ENCODE measurements around the gene DLGAP1. TPM values are rescaled to one million over a fixed set of nuclear protein-coding genes. Genes with fewer than 3 reads are reported as not detected.

DLGAP1 gene
- total RNA-seq, 1 experiment from 2014 or later: 0.14 TPM

DNA sequence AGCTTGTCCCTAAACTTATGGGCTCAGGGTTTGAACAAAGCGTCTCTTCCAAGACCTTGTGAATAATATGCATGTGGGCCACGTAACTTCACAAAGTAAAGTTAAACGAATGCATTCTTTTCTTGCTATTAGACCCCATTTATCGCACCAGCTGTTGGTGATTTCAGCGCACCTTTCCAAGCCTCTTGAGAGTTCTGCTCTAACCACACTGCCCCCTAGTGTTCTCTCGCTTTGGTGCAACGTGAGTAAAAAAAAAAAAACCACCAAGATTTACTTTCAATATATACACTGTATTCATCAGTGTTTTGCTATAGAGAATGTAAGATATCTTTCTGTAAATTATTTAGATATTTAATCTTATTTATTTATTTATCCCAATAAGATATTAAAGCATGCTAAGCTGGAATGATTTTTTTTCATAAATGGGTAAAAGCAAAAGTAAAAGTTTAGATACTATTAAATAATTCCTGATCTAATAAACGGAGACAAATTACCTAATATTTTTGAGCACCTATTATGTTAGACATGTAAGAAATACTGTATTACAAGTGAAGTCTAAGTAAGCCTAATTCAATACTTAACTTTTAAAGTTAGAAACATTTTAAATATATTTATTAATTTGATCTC is 459.5 kb downstream of the DLGAP1 start:
- peak; percentile 62 for DNase-seq (ENCODE audit: low read depth)
- in situ Hi-C loops (cut with HindIII; ENCODE audit: low pct_unique_long_range_greater_than_20kb, low sequenced_read_pairs): no loop called here

DNA sequence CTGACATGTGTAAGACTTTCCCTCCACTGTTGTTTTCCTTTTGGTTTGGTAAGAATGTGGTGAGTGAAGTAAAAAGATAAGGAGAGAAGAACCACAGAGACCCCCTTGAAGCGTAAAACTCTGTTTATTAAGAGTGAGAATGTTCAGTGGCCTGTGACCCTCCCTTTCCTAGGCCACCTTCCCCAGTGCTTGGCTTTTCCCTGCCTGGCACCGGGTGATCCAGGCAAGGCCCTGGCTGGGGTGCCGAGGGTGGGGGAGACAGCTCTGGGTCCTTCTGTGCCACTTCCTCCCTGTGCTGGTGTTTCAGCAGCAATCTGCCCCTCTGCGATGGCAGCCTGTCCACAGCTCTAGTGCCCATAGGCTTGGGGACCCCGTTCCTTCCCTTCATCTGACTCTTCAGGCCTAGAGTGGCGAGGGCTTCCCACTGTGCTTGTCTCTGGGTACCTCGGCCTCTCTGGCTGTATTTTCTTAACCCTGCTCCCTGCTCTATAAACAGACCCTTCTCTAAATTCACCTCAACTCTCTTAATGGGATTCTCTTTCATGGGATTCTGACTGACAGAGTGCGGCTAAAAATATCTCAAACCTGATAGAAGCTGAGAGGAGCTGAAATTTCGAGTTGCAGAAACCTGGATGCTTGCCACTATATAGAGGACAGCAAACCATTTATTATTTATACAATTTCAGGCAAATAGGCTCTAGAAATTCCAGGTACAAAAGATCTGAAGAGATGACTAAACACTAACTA is 461.0 kb downstream of the DLGAP1 start:
- no peak for DNase-seq (ENCODE audit: low read depth)
- in situ Hi-C loops (cut with HindIII; ENCODE audit: low pct_unique_long_range_greater_than_20kb, low sequenced_read_pairs): no loop called here

DNA sequence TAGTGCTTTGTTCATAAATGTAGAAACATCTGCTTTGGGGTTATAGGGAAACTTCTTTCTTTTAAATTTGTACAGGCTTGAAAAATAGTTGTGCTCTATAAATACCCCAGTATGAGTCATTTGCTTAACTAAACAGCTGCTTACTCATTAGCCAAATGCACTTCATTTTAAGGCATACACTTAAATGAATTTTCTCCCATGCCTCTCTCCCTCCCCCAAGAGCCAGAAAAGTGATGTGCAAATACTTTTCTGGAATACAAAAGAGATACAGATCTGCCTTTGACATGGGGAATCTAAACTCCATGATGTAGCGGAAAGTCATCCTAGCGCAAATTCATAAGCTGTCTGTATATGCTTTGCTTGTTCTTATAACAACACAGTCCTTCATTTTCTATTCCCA is 469.4 kb downstream of the DLGAP1 start:
- no peak for DNase-seq (ENCODE audit: low read depth)
- in situ Hi-C loops (cut with HindIII; ENCODE audit: low pct_unique_long_range_greater_than_20kb, low sequenced_read_pairs): no loop called here

DNA sequence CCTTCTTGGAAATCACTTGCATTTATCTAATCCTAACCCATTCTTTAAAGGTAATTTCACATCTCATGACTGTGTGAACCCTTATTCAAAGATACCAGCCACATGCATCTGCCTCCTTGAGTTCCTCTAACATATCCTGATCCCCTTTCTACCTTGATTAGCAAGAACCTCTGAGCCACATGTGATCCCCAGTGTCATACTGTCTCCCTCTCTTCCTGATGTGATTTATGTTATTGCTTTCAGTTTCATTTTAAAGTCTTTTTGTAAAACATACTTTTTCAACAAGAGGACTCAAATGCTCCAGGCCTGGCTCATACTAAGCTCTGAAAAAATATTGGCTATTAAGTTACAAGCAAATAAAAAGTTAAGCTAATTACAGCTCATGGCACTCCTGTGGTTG is 470.1 kb downstream of the DLGAP1 start:
- in situ Hi-C loops (cut with HindIII; ENCODE audit: low pct_unique_long_range_greater_than_20kb, low sequenced_read_pairs): no loop called here
- no peak for DNase-seq (ENCODE audit: low read depth)

DNA sequence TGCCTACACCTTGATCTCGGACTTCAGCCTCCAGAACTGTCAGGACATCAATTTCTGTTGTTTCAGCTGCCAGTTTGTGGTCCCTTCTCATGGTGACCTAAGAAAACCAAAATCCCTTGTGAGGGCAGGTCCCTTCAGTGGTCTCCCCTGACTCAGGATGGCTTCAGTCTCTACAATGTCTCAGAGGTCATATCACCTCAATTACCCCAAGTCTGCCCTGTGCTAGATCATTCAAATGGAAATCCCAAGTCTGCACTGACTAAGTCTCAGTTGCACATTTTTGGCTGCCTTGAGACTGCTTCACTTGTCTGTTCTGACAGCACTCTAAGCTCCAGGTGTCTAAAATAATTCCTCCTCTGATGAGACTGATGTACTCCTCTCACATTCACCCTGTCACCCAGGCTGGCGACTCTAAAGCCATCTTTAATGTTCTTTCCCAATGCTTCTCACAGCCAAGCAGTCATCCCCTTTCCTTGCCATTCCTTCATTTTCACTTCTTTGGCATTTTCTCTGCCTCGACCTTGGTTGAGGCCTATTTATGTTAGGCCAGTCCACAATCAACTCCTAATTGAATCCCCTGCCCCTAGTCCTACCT is 470.8 kb downstream of the DLGAP1 start:
- DNase-seq (ENCODE audit: low read depth): no peak
- in situ Hi-C loops (cut with HindIII; ENCODE audit: low pct_unique_long_range_greater_than_20kb, low sequenced_read_pairs): no loop called here

GRCh38 chr18:3983351-3983969 is 471.6 kb downstream of the DLGAP1 start:
- in situ Hi-C loops (cut with HindIII; ENCODE audit: low pct_unique_long_range_greater_than_20kb, low sequenced_read_pairs): no loop called here

GRCh38 chr18:3982541-3982940 is 472.6 kb downstream of the DLGAP1 start:
- in situ Hi-C loops (cut with HindIII; ENCODE audit: low pct_unique_long_range_greater_than_20kb, low sequenced_read_pairs): no loop called here

More at GRCh38 chr18:3983351-3983969, 471.6 kb downstream of the DLGAP1 start:
- DNase-seq (ENCODE audit: low read depth): peak; percentile 59

DNA sequence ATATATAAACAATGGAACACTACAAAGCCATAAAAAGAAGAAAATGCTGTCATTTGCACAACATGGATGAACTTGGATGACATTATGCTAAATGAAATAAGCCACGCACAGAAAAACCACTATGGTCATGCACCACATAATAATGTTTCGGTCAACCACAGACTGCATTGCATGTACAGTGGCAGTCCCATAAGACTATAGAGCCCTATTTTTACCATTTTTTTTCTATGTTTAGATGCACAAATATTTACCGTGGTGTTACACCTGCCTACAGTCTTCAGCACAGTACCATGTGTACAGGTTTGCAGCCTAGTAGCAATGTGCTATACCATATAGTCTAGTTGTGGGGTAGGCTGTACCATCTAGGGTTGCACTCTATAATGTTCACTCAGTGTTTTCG is 476.1 kb downstream of the DLGAP1 start:
- DNase-seq (ENCODE audit: low read depth): no peak
- in situ Hi-C loops (cut with HindIII; ENCODE audit: low pct_unique_long_range_greater_than_20kb, low sequenced_read_pairs): no loop called here

More at GRCh38 chr18:3982541-3982940, 472.6 kb downstream of the DLGAP1 start:
- no peak for DNase-seq (ENCODE audit: low read depth)

DNA sequence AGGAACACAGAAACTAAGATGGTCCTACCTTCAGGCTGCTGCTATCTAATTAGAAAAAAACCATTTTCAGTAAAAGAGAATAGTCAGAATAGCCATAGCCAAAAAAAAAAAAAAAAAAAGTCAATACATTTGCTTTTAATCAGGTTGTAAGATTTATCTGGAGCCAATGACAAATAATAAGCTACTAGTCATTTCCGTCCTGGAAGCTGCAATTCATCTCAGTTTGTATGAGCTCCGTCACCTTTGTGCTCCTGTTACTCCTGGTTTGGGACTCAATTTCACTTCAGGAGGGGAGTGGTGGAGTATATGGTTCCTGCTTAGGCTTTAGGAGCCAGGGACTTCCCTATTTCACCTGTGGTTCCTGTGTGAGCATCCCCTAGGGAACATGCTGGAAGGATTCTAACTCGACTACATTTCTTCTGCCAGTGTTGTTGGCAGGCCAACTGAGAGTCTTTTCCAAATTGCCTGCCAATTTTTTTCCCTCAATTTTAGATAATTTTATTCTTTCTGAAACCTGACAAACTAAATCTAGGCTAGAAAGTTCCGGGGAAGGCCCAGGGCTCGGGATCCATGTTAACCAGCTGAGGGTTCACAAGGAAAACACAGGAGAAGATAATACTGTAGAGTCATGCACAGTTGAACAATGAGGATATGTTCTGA is 481.8 kb downstream of the DLGAP1 start:
- no peak for DNase-seq (ENCODE audit: low read depth)
- in situ Hi-C loops (cut with HindIII; ENCODE audit: low pct_unique_long_range_greater_than_20kb, low sequenced_read_pairs): no loop called here

DNA sequence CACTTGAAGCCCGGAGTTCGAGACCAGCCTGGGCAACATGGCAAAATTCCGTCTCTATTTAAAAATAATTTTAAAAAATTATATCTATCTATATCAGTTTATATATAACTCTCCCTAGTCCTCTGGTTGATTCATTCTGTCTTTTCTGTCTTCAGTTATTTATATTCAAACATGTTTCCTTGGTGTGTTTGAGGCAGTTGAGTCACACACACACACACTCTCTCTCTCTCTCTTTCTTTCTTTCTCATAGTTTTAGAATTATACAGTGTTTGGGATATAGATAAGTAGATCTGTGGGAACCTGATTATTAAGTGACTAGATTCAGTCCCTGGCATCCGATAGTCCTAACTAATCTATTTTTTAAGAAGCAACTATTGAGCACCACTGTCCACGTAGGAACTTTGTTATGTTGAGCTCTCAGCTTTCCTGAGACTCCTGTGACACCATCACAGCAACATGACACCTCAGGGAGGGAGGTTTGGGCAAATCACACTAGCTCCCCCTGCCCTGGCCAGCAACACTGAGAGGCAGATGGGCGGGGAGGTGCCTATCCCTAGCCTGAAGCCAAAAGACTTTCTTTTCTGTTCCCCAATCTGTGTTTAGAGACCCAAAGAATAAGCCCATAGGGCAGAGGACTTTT is 482.7 kb downstream of the DLGAP1 start:
- in situ Hi-C loops (cut with HindIII; ENCODE audit: low pct_unique_long_range_greater_than_20kb, low sequenced_read_pairs): no loop called here

GRCh38 chr18:3970929-3971328 is 484.2 kb downstream of the DLGAP1 start:
- in situ Hi-C loops (cut with HindIII; ENCODE audit: low pct_unique_long_range_greater_than_20kb, low sequenced_read_pairs): no loop called here
- DNase-seq (ENCODE audit: low read depth): no peak

More for the DNA sequence above, 482.7 kb downstream of the DLGAP1 start:
- DNase-seq (ENCODE audit: low read depth): no peak

DNA sequence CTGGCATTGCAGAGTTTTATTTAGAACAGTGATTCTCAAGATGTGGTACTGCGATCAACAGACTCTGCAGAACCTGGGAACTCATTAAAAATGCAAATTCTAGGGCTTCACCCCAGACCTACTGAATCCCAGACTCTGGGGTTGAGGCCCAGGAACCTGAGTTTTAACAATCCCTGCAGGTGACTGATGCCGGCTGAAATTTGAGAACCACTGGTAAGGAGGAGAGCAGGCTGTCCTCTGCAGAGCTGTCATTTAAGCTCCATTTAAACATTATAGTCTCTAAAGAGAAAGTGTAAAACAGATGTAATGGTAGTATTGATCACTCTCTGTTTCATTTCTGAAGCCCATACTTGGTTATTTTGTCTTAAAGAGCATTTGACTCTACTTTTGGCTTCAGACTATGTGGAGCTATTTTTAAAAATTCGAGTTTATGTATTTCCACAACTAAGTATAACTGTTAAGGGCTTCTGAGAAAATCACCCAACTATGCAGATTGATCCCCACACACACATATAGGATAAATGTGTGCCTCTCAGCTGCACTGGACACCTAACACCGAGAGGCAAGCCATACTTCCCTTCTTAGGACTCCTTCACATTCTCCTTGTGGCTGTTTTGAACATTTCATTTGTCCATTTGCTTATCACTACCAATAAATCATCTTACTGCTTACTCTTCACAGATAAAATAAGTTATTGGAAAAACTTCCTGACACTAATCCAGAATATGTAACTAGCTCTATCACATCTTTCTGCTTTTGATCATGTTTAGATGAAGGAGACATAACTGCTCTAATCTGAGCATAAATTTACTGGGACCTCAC is 487.5 kb downstream of the DLGAP1 start:
- in situ Hi-C loops (cut with HindIII; ENCODE audit: low pct_unique_long_range_greater_than_20kb, low sequenced_read_pairs): no loop called here

GRCh38 chr18:3966642-3967358 is 488.3 kb downstream of the DLGAP1 start:
- in situ Hi-C loops (cut with HindIII; ENCODE audit: low pct_unique_long_range_greater_than_20kb, low sequenced_read_pairs): no loop called here
- peak; percentile 49 for DNase-seq (ENCODE audit: low read depth)

More for the DNA sequence above, 487.5 kb downstream of the DLGAP1 start:
- DNase-seq (ENCODE audit: low read depth): no peak

- no peak for DNase-seq (ENCODE audit: low read depth)
- in situ Hi-C loops (cut with HindIII; ENCODE audit: low pct_unique_long_range_greater_than_20kb, low sequenced_read_pairs): no loop called here
Measured at GRCh38 chr18:3966246-3966641, 488.9 kb downstream of the DLGAP1 start.

DNA sequence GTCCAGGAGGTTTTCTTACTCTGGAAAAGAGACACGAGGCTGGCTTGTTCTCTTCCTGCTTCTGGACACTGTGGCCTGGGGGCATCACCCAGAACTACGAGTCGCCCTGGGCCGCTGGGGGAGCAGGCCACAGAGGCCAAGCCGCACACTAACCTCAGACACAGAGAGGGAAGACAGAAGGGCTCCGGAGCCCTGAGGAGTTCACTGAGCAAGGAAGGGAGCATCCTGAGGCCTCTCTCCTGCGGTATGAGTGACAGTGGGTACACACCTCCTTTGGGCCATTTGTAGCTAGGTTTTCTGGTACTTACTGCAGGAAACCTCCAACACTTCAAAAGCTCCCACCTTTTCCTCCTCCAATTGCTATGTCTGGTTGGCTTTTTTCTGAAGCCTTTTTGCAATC is 494.1 kb downstream of the DLGAP1 start:
- in situ Hi-C loops (cut with HindIII; ENCODE audit: low pct_unique_long_range_greater_than_20kb, low sequenced_read_pairs): no loop called here
- DNase-seq (ENCODE audit: low read depth): no peak

- in situ Hi-C loops (cut with HindIII; ENCODE audit: low pct_unique_long_range_greater_than_20kb, low sequenced_read_pairs): no loop called here
- DNase-seq (ENCODE audit: low read depth): no peak
Measured at GRCh38 chr18:3960142-3960541, 495.0 kb downstream of the DLGAP1 start.

DNA sequence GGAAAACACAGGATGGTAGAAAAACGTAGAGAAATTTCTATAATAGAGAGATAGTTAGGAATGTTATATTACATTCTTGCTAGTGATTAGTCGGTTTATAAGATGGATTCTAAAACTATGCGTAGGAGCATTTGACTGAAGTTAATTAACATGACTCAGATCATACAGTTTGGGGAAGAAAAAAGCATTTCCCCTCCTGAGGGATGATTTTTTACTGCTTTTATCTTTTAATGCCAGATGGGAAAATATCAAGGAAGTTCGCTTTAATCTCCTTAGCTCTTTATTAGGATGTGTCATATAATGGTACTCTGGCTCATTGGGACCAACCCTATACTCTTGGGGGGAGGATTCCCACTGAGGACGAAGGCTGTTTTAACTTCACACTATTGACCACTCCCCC is 503.1 kb downstream of the DLGAP1 start:
- in situ Hi-C loops (cut with HindIII; ENCODE audit: low pct_unique_long_range_greater_than_20kb, low sequenced_read_pairs): no loop called here
- DNase-seq (ENCODE audit: low read depth): no peak
